Right lobe of liver (tissue), 4 donors: ENCODE results near the gene HOXC10.

Experiments
- POLR2A ChIP-seq: fragments of 450-650 bp; IDR thresholded peaks from one replicate; pipeline ENCODE4 v1.6.1; 2017; ENCODE audit warnings: antibody characterized with exemption, mild to moderate bottlenecking
- TF ChIP-seq, protein P1 (sequence below), 4 donors: fragments of 200-600 bp in 3 of 4; fragments of 450-650 bp in 1 of 4; IDR thresholded peaks; one replicate each; pipeline versions ENCODE4 v1.5.1 to v1.8.0; 2016 to 2022; ENCODE audit warnings: antibody characterized with exemption in 4 of 4, mild to moderate bottlenecking in 2 of 4
- donor health status: DM: no; HTN: no; CAD: no.
- donor health status: DM: no; HTN: no; CAD: no.
- donor health status: DM: no; HTN: yes; CAD: no.

DNA sequence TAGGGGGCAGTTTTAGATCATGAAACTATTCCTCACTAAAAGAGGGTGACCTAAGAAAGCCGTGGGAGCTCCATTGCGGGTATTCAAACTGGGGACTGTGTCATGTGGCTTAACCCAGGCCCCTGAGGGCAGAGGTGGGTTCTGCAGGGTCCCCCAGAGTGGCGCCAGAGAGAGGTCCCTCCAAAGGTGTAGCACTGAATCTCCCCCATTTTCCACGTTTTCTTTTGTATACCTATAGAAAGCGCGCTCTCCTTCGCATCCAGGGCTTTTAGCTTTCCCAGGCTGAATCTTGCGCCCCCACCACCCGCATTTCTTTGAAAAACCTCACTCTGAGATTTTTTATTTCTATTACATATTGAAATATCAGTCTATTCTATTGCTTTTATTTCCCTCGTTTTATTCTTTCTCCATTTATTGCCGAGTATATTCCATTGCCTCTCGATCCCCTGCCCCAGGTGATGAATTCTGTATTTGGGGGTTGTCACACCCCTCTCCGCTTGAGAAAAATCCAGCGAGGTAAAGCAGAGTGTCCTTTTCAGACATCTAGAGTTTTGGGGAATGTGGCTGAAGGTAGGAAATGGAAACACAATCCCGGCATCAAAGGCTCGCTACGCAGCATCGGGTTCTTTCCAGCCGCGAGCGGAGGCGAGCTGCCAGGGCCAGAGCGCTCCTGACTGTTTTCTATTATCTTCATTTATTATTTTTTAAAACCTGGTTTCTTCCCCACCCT is 47.2 kb upstream of the HOXC10 start:
- TF ChIP-seq, protein P1, sequence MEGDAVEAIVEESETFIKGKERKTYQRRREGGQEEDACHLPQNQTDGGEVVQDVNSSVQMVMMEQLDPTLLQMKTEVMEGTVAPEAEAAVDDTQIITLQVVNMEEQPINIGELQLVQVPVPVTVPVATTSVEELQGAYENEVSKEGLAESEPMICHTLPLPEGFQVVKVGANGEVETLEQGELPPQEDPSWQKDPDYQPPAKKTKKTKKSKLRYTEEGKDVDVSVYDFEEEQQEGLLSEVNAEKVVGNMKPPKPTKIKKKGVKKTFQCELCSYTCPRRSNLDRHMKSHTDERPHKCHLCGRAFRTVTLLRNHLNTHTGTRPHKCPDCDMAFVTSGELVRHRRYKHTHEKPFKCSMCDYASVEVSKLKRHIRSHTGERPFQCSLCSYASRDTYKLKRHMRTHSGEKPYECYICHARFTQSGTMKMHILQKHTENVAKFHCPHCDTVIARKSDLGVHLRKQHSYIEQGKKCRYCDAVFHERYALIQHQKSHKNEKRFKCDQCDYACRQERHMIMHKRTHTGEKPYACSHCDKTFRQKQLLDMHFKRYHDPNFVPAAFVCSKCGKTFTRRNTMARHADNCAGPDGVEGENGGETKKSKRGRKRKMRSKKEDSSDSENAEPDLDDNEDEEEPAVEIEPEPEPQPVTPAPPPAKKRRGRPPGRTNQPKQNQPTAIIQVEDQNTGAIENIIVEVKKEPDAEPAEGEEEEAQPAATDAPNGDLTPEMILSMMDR (IDR thresholded peaks at IDR 0.05): no peak
- no peak for TF ChIP-seq POLR2A
